ENCODE measurements around the gene SULT1E1. TPM values are rescaled to one million over a fixed set of nuclear protein-coding genes. Genes with fewer than 3 reads are reported as not detected.
"Not testable (repeated sequence)": the region's sequence is repeated elsewhere in the genome, so short reads cannot be mapped to it uniquely, and the experiment has no call there.

The SULT1E1 gene
- total RNA-seq, 1 donor, result not detected

DNA sequence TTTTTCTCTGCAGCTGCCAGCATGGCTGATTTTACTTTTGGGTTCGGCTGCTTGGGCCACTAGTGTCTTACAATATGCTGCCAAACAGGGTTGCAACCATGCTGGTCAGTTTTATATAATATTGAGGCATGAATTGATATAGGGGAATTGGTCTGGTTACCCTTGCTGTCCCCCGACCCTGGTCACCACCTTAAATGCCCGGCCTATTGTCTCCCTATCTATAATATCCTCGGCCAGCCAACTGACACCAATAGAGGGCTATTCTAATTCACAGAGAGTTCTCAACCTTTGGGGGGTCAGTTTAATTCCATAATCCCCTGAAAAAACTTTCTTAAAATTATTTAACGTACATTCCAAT lies 28.7 kb downstream of the SULT1E1 start:
- Histone ChIP-seq H3K9me3 (ENCODE audit: low read depth, low read length) (no peaks in the 10 kb centered on the region), H3K4me1 (ENCODE audit: insufficient read depth, low read length) (peaks cover 29% of the 10 kb centered on the region), H3K27me3 (ENCODE audit: insufficient read depth, low read length) (no peaks in the 10 kb centered on the region), H3K4me3 (ENCODE audit: low read length) (peak overlapping the region; percentile 22)

DNA sequence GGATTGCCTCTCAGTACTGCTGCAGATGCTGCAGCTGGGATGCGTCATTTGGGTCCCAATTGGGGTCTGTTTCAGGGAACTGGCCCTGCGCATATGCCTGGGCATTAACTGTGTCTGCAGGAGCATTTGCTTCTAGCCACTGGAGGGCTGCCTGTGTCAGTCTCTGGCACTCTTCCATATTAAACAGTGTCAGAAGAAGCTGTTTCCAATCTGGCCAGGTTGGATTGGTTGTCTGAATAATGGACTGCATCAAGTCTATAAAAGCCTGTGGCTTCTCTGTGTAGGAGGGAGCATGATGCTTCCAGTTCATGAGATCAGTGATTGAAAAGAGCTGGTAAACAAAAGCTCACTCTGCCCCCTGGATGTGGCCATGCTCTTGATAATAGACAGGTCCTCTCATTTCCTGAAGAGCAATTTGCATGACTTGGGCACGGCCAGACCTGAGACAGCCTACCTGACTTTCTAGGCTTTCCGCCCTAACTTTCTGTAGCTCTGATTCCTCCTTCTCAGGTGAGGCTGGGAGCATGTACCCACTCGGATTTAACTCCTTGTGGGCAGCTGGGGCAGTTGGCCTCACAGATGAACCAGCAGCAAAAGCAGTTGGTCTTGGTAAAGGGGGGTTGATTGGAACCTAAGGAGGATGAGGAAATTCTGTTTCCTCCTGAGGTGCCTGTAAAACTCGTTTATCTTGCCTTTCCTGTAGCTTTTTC lies 29.2 kb downstream of the SULT1E1 start:
- H3K9me3 ChIP-seq (ENCODE audit: low read depth, low read length), result no peaks in the 10 kb centered on the region
- H3K27me3 ChIP-seq (ENCODE audit: insufficient read depth, low read length), result no peaks in the 10 kb centered on the region
- H3K4me1 ChIP-seq (ENCODE audit: insufficient read depth, low read length), result peaks cover 29% of the 10 kb centered on the region
- H3K4me3 ChIP-seq (ENCODE audit: low read length), result no peak overlapping the region

DNA sequence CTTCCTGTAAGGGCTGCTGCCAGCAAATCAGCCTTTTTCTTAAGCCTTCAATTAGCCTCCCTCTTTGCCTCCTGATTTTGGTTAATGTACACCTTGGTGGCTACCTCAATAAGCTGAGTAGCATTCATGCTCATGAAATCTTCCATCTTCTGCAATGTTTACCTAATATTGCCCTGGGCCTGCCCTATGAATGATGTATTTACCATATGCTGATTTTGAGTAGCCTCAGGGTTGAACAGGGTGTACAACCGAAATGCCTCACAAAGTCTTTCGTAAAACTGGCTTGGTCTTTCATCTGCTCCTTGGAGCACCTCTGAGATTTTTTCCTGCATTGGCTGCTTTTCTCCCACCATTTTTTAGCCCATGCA lies 29.8 kb downstream of the SULT1E1 start:
- Histone ChIP-seq H3K9me3 (ENCODE audit: low read depth, low read length) (no peaks in the 10 kb centered on the region), H3K27me3 (ENCODE audit: insufficient read depth, low read length) (no peaks in the 10 kb centered on the region), H3K4me3 (ENCODE audit: low read length) (no peak overlapping the region), H3K4me1 (ENCODE audit: insufficient read depth, low read length) (peaks cover 29% of the 10 kb centered on the region)

DNA sequence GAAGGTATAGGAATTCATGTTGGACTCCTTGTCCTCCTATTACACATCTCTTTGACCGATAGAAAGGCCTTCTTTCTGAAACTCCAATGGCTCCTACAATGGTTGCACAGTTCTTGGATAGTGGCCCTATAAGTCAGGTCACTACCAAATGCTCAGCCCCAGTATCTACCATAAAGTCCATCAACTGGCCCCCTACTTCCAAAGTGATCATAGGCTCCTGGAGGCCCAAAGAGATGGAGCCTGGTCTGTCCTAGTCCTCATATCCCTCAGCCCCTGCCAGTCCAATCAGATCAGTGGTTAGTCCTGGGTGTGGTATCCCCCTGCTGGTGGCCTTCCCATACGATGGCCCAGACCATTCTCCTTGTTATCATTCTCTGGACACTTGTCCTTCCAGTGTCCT lies 30.3 kb downstream of the SULT1E1 start:
- Histone ChIP-seq H3K4me1 (ENCODE audit: insufficient read depth, low read length) (peaks cover 29% of the 10 kb centered on the region), H3K27me3 (ENCODE audit: insufficient read depth, low read length) (no peaks in the 10 kb centered on the region), H3K9me3 (ENCODE audit: low read depth, low read length) (no peaks in the 10 kb centered on the region), H3K4me3 (ENCODE audit: low read length) (no peak overlapping the region)

DNA sequence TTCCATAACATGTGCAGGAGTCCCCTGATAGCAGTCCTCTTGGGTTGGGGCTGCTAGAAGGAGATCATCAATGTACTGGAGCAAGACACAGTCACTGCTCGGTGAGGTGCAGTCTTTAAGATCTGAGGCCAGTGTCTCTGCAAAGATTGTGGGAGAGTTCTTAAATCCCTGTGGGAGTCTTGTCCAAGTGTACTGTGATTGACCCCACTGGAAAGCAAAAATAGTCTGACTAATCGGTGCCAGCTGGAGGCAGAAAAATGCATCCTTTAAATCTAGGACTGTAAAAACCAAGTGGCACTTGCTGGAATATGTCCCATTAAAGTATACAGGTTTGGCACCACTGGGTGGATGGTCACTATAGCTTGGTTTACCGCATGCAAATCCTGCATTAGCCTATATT lies 31.1 kb downstream of the SULT1E1 start:
- Histone ChIP-seq H3K27me3 (ENCODE audit: insufficient read depth, low read length) (no peaks in the 10 kb centered on the region), H3K9me3 (ENCODE audit: low read depth, low read length) (no peaks in the 10 kb centered on the region), H3K4me3 (ENCODE audit: low read length) (no peak overlapping the region), H3K4me1 (ENCODE audit: insufficient read depth, low read length) (peaks cover 29% of the 10 kb centered on the region)

DNA sequence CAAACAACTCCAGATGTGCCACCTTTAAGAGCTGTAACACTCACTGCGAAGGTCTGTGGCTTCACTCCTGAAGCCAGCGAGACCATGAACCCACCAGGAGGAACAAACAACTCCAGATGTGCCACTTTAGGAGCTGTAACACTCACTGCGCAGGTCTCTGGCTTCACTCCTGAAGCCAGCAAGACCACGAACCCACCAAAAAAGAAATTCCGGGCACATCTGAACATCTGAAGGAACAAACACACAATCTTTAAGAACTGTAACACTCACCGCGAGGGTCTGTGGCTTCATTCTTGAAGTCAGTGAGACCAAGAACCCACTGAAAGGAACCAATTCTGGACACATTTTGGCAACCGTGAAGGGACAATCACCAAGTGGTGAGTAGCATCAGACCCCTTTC lies 34.9 kb downstream of the SULT1E1 start:
- not testable (repeated sequence) for H3K9me3 ChIP-seq (ENCODE audit: low read depth, low read length); H3K27me3 ChIP-seq (ENCODE audit: insufficient read depth, low read length); H3K4me1 ChIP-seq (ENCODE audit: insufficient read depth, low read length); H3K4me3 ChIP-seq (ENCODE audit: low read length)

DNA sequence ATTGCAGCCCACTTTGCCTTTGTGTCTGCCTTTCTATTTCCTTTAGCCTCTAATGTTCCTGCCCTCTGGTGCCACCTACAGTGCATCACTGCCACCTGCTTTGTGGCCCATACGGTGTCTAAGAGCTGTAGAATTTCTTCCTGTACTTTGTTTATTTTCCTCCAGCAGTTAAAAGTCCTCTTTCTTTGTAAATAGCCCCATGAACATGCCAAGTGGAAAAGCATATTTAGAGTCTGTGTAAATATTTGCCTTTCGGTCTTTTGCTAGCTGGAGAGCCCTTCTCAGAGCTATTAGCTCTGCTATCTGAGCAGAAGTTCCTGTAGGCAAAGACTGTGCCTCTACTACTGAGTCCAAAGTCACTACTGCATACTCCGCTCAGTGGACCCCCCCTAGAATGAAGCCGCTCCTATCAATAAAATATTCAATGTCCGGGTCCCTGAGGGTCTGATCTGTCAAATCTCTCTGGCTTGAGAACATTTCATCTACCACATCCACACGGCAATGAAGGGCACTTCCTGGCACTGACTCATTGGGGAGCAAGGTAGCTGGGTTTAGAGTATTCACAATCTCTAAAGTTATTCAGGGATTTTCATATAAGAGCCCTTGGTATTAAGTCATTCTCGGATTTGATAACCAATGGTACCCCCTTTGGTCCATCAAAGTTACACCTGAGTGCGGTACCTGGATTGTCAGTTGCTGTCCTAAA lies 36.3 kb downstream of the SULT1E1 start:
- no peaks in the 10 kb centered on the region for H3K4me1 ChIP-seq (ENCODE audit: insufficient read depth, low read length)
- no peak overlapping the region for H3K4me3 ChIP-seq (ENCODE audit: low read length)
- no peaks in the 10 kb centered on the region for H3K27me3 ChIP-seq (ENCODE audit: insufficient read depth, low read length)
- no peaks in the 10 kb centered on the region for H3K9me3 ChIP-seq (ENCODE audit: low read depth, low read length)

DNA sequence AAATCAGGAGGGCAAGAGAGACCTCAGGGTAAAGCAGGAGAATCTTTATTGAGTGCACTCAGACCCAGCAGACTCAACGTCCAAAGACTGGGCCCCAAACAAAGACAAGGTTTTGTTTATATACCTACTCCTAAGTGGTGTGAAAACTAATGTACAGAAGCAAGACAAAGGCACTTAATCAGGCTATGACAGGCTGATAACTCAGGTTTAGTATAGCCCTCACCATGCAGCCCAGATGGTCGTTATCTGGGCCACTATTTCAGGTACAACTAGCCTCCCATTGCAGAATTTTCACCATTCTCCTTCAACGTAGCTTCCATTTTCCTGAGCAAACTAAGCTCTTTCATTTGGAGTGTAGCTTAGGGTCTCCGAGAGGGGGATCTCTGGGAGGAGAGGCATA lies 36.9 kb downstream of the SULT1E1 start:
- Histone ChIP-seq H3K9me3 (ENCODE audit: low read depth, low read length) (no peaks in the 10 kb centered on the region), H3K4me1 (ENCODE audit: insufficient read depth, low read length) (no peaks in the 10 kb centered on the region), H3K4me3 (ENCODE audit: low read length) (no peak overlapping the region)

DNA sequence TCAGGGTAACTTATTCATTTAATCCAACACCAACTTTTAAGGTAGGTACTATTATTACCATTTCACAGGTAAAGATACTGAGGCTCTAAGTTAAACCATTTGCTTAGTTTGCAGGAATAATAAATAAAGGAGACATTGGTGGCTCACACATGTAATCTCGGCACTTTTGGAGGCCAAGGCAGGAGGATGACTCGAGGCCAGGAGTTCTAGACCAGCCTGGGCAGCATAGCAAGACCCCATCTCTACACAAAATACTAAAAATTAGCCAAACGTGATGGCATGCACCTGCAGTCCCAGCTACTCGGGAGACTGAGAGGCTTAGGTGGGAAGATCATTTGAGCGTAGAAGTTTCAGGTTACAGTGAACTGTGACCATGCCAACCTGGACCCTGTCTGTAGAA lies 37.7 kb downstream of the SULT1E1 start:
- no peaks in the 10 kb centered on the region for H3K9me3 ChIP-seq (ENCODE audit: low read depth, low read length)
- no peaks in the 10 kb centered on the region for H3K27me3 ChIP-seq (ENCODE audit: insufficient read depth, low read length)
- no peaks in the 10 kb centered on the region for H3K4me1 ChIP-seq (ENCODE audit: insufficient read depth, low read length)
- H3K4me3 ChIP-seq (ENCODE audit: low read length), result no peak overlapping the region

More for the DNA sequence above, 36.9 kb downstream of the SULT1E1 start:
- no peaks in the 10 kb centered on the region for H3K27me3 ChIP-seq (ENCODE audit: insufficient read depth, low read length)

DNA sequence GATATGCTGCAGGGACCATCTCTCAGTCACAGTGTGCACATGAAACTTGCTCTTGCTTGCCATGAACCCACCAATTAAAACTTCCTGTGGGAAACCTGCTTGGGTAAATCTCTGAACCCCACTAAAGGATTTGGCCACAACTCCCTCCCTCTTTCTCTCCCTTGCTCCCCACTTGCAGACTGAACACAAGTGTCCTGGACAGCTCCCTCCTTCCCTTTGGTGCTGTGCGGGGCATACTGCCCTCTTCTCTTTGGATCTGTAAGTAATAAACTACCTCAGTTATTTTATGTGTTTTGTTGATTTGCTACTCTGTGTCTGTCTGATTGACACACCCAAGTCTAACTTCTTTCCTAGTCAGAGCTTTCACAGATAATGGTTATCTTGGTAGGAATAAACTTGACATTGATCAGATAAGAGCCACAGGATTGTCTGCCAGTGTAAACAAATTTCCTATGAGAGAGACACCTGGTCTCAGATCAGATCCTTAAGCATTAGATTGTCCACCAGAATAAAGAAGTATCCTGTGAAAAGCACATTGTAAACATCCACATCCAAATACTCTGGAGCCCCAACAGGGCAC lies 41.8 kb downstream of the SULT1E1 start:
- Histone ChIP-seq H3K27me3 (ENCODE audit: insufficient read depth, low read length) (no peaks in the 10 kb centered on the region), H3K4me3 (ENCODE audit: low read length) (no peak overlapping the region), H3K4me1 (ENCODE audit: insufficient read depth, low read length) (no peaks in the 10 kb centered on the region), H3K9me3 (ENCODE audit: low read depth, low read length) (no peaks in the 10 kb centered on the region)

DNA sequence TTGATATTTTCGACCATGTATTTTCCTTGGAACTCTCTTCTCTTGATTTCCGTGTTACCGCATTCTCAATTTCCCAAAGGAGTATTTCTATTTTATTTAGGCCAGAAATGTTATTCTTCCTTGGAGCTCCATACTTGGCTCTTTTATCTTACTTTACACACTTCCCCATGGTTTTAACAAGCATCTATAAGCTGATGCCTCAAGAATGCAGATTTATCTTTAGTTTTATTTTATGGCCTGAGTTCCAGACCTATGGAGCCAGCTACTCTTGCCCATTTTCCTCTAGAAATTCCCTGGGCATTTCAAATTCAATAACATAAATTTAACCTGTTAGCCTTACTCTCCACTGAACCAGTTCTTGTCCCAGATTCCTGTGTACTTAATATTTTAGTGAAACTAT lies 43.7 kb downstream of the SULT1E1 start:
- Histone ChIP-seq H3K27me3 (ENCODE audit: insufficient read depth, low read length) (no peaks in the 10 kb centered on the region), H3K4me1 (ENCODE audit: insufficient read depth, low read length) (no peaks in the 10 kb centered on the region), H3K9me3 (ENCODE audit: low read depth, low read length) (no peaks in the 10 kb centered on the region), H3K4me3 (ENCODE audit: low read length) (no peak overlapping the region)

DNA sequence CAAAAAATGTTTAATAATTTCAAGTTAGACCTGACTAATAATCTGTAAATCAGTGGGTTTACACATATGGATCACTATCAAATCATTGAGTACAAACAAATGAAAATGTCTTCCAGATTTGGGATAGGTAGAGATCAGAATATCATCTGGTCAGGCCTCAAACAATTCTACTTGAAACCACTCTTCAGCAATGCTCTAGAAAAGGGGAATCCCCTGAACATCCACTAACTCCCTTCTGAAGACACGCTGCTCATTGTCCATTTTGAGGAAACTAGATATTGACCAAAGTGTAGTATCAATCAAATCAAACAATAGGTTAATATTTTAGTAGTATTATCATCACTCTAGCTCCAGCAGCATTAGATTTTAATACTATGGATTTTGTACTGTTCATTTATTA lies 46.3 kb downstream of the SULT1E1 start:
- Histone ChIP-seq H3K9me3 (ENCODE audit: low read depth, low read length) (no peaks in the 10 kb centered on the region), H3K27me3 (ENCODE audit: insufficient read depth, low read length) (no peaks in the 10 kb centered on the region), H3K4me3 (ENCODE audit: low read length) (no peak overlapping the region), H3K4me1 (ENCODE audit: insufficient read depth, low read length) (no peaks in the 10 kb centered on the region)

DNA sequence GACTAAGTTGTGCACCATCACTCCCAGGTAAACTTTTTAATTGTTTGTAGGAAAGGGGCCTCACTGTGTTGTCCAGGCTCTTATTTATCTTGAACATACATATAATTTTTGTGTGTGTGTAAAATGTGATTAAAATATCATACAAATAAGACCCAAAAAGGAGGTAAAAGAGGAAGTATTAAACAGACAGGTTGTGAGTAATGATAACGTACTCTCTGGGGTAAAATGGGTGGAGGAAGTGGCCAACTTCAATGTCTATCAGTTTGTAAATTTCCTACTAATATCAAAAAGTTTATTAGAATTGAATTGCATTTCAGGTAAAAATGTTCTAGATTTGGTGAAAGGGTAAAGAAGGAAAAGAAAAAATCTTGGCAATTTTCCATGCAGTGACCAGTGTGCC lies 48.8 kb downstream of the SULT1E1 start:
- no peaks in the 10 kb centered on the region for H3K4me1 ChIP-seq (ENCODE audit: insufficient read depth, low read length)

DNA sequence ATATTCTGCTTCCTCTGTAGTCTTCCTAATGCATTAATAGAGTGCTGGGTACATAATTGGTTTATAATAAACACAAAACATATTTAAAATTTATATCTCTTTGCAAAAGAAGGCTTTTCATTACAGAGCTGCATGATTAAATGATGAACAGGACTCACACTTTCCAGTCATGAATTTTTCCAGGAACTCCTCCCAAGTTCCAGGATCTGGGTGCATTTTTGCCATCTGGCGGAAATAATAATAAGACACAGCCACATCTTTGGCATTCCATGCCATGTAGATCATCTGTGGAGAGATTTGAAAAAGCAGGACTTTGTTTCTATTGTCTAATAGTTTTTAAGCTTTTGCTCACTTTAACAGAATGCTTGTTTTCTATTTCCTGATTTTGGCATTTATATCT lies 59.3 kb downstream of the SULT1E1 start:
- Histone ChIP-seq H3K4me1 (ENCODE audit: insufficient read depth, low read length) (no peaks in the 10 kb centered on the region), H3K9me3 (ENCODE audit: low read depth, low read length) (no peaks in the 10 kb centered on the region), H3K27me3 (ENCODE audit: insufficient read depth, low read length) (no peaks in the 10 kb centered on the region), H3K4me3 (ENCODE audit: low read length) (no peak overlapping the region)

More for the DNA sequence above, 48.8 kb downstream of the SULT1E1 start:
- Histone ChIP-seq H3K4me3 (ENCODE audit: low read length) (no peak overlapping the region), H3K27me3 (ENCODE audit: insufficient read depth, low read length) (no peaks in the 10 kb centered on the region), H3K9me3 (ENCODE audit: low read depth, low read length) (no peaks in the 10 kb centered on the region)

DNA sequence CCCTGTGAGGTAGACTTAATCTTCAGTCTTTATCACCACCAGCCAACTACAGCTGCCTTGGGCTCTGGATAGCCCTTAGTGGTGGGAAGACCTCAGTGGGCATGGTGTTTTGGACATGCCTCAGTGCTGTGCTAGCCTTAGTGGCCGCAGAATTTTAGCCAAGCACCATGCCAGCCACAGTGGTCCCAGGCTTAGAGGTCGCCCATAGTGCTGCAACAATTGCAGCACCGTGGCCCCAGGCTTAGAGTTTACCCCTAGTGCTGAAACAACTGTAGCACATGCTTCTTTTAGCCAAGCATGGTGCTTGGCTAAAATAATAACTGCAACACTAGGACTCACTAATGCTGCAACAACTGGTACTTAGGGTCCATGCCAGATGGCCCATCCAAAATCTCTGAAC lies 60.6 kb downstream of the SULT1E1 start:
- Histone ChIP-seq H3K9me3 (ENCODE audit: low read depth, low read length) (no peaks in the 10 kb centered on the region), H3K27me3 (ENCODE audit: insufficient read depth, low read length) (no peaks in the 10 kb centered on the region), H3K4me3 (ENCODE audit: low read length) (no peak overlapping the region), H3K4me1 (ENCODE audit: insufficient read depth, low read length) (no peaks in the 10 kb centered on the region)

DNA sequence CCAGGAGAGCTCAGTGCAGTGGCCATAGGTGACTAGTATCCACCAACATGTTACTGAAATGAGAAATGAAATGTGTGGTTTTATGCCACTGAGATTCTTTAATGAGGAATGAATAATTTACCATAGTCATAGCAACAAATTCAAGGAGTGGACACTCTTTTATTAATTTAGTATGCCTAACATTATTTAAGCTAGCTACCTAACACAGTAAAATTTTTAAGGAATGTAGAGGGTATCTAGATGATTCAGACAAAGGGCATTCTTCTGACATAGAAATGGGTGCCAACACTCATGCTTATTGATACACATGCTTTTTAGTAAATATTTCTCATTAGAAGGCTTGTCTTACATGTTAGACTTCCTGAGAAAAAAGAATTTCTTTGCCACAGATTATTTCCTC lies 66.2 kb downstream of the SULT1E1 start:
- no peaks in the 10 kb centered on the region for H3K9me3 ChIP-seq (ENCODE audit: low read depth, low read length)
- no peaks in the 10 kb centered on the region for H3K27me3 ChIP-seq (ENCODE audit: insufficient read depth, low read length)
- H3K4me1 ChIP-seq (ENCODE audit: insufficient read depth, low read length), result no peaks in the 10 kb centered on the region
- H3K4me3 ChIP-seq (ENCODE audit: low read length), result no peak overlapping the region
